ENCODE data around the gene DUSP1.

The DUSP1 gene

GRCh38 chr5:172720655-172721054 lies 50.3 kb downstream of the DUSP1 start:
- TF ChIP-seq CTCF (conservative IDR thresholded peaks at IDR 0.05; ENCODE audit: low read length): no peak
- no peak for TF ChIP-seq EZH2phosphoT487 (IDR thresholded peaks at IDR 0.05; ENCODE audit: borderline replicate concordance)
- Histone ChIP-seq H3K79me2 (ENCODE audit: insufficient read depth, low read length) (no peaks in the 10 kb centered on the region), H3K9me2 (replicated peaks; ENCODE audit: low read depth, low read length) (no peaks in the 10 kb centered on the region), H3K9ac (ENCODE audit: low read depth, low read length, poor library complexity, severe bottlenecking) (no peak overlapping the region), H3K4me1 (ENCODE audit: insufficient read depth, low read length, poor library complexity, severe bottlenecking) (no peaks in the 10 kb centered on the region), H4K20me1 (ENCODE audit: insufficient read depth, low read length, poor library complexity, severe bottlenecking) (no peaks in the 10 kb centered on the region), H3K36me3 (ENCODE audit: insufficient read depth, low read length) (no peaks in the 10 kb centered on the region), H3K4me3 (ENCODE audit: low read length, poor library complexity, severe bottlenecking) (no peak overlapping the region), H3K4me2 (ENCODE audit: low read depth, low read length, poor library complexity, severe bottlenecking) (no peak overlapping the region), H3F3A (ENCODE audit: low read depth) (no peaks in the 10 kb centered on the region), H3K27me3 (ENCODE audit: insufficient read depth, low read length, poor library complexity, severe bottlenecking) (no peaks in the 10 kb centered on the region), H2AFZ (ENCODE audit: low read length) (no peak overlapping the region), H3K9me3 (ENCODE audit: insufficient read depth, low read depth, low read length) (no peaks in the 10 kb centered on the region)

- Histone ChIP-seq H4K20me1 (ENCODE audit: insufficient read depth, low read length, poor library complexity, severe bottlenecking) (no peaks in the 10 kb centered on the region), H3K27me3 (ENCODE audit: insufficient read depth, low read length, poor library complexity, severe bottlenecking) (no peaks in the 10 kb centered on the region), H3K79me2 (ENCODE audit: insufficient read depth, low read length) (no peaks in the 10 kb centered on the region), H3K4me2 (ENCODE audit: low read depth, low read length, poor library complexity, severe bottlenecking) (no peak overlapping the region), H3F3A (ENCODE audit: low read depth) (no peaks in the 10 kb centered on the region), H3K4me3 (ENCODE audit: low read length, poor library complexity, severe bottlenecking) (no peak overlapping the region), H2AFZ (ENCODE audit: low read length) (no peak overlapping the region), H3K9me3 (ENCODE audit: insufficient read depth, low read depth, low read length) (no peaks in the 10 kb centered on the region), H3K9me2 (replicated peaks; ENCODE audit: low read depth, low read length) (no peaks in the 10 kb centered on the region), H3K36me3 (ENCODE audit: insufficient read depth, low read length) (no peaks in the 10 kb centered on the region), H3K9ac (ENCODE audit: low read depth, low read length, poor library complexity, severe bottlenecking) (no peak overlapping the region), H3K4me1 (ENCODE audit: insufficient read depth, low read length, poor library complexity, severe bottlenecking) (no peaks in the 10 kb centered on the region)
- TF ChIP-seq CTCF (conservative IDR thresholded peaks at IDR 0.05; ENCODE audit: low read length) (no peak), EZH2phosphoT487 (IDR thresholded peaks at IDR 0.05; ENCODE audit: borderline replicate concordance) (no peak)
These were observed 51.8 kb downstream of the DUSP1 start for GRCh38 chr5:172719211-172719610.

- Histone ChIP-seq H3K36me3 (ENCODE audit: insufficient read depth, low read length) (no peaks in the 10 kb centered on the region), H3K27me3 (ENCODE audit: insufficient read depth, low read length, poor library complexity, severe bottlenecking) (no peaks in the 10 kb centered on the region)
- TF ChIP-seq EZH2phosphoT487 (IDR thresholded peaks at IDR 0.05; ENCODE audit: borderline replicate concordance) (no peak), CTCF (conservative IDR thresholded peaks at IDR 0.05; ENCODE audit: low read length) (no peak)
These were observed 52.4 kb downstream of the DUSP1 start for GRCh38 chr5:172718527-172719114.

More at GRCh38 chr5:172718527-172719114, 52.4 kb downstream of the DUSP1 start:
- Histone ChIP-seq H3K9me3 (ENCODE audit: insufficient read depth, low read depth, low read length) (no peaks in the 10 kb centered on the region), H3K9me2 (replicated peaks; ENCODE audit: low read depth, low read length) (no peaks in the 10 kb centered on the region), H2AFZ (ENCODE audit: low read length) (no peak overlapping the region), H3K4me3 (ENCODE audit: low read length, poor library complexity, severe bottlenecking) (no peak overlapping the region), H3K4me2 (ENCODE audit: low read depth, low read length, poor library complexity, severe bottlenecking) (no peak overlapping the region), H3K79me2 (ENCODE audit: insufficient read depth, low read length) (no peaks in the 10 kb centered on the region), H3K9ac (ENCODE audit: low read depth, low read length, poor library complexity, severe bottlenecking) (no peak overlapping the region), H3F3A (ENCODE audit: low read depth) (no peaks in the 10 kb centered on the region), H3K4me1 (ENCODE audit: insufficient read depth, low read length, poor library complexity, severe bottlenecking) (no peaks in the 10 kb centered on the region), H4K20me1 (ENCODE audit: insufficient read depth, low read length, poor library complexity, severe bottlenecking) (no peaks in the 10 kb centered on the region)
